HG03139 (cell line): Measurements from ENCODE around the gene IL24.

Experiments
- ATAC-seq: cut with Tn5 transposase; IDR thresholded peaks from one replicate; pipeline ENCODE4 v1.9.1; 2021; ENCODE audit not compliant: unreplicated experiment

The IL24 gene

DNA sequence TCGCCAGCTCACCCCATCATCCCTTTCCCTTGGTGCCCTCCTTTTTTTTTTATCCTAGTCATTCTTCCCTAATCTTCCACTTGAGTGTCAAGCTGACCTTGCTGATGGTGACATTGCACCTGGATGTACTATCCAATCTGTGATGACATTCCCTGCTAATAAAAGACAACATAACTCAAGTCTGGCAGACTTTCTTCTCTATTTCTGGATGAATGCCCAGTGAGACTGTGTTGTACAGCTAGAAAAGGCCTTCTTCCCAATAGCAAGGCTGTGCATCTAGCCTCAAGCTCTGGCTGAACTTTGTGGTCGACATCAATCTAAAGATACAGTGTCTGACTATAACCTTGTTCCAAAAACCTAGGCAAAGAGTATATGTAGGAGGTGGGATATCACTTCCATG lies 6.4 kb downstream of the IL24 start:
- ATAC-seq, result no peak

DNA sequence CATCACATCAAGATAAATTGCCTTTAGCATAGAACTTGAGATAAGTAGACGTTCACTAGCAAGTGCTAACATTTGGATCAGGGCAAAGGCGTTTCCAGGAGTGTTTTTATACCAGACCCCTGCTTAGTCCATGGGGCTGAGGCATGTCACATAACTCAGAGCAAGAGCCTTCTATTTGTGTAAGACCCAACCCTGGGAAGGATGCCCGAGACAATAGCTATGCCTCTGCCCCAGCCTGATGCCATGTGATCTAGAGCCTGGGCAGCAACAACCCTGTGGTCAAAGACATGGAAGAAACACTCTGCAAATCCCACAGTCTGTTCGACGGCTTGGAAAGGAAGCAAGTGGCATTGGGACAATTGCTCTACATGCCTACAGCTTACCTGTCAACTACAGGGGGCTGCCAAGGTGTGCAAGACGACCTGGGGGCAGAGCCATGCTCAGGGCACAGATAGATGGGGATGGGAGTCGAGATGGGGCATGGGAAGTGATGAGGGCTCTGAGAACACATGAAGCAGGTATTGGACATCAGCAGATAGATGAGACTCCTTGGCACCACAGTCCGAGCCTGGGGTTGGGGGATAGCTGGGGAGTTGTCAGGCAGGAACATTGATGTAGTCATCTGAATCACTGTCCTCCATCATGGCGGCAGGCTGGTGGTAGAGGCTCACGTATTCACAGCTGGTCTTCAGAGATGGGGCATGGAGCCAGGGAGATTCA lies 7.3 kb downstream of the IL24 start:
- ATAC-seq, result no peak

DNA sequence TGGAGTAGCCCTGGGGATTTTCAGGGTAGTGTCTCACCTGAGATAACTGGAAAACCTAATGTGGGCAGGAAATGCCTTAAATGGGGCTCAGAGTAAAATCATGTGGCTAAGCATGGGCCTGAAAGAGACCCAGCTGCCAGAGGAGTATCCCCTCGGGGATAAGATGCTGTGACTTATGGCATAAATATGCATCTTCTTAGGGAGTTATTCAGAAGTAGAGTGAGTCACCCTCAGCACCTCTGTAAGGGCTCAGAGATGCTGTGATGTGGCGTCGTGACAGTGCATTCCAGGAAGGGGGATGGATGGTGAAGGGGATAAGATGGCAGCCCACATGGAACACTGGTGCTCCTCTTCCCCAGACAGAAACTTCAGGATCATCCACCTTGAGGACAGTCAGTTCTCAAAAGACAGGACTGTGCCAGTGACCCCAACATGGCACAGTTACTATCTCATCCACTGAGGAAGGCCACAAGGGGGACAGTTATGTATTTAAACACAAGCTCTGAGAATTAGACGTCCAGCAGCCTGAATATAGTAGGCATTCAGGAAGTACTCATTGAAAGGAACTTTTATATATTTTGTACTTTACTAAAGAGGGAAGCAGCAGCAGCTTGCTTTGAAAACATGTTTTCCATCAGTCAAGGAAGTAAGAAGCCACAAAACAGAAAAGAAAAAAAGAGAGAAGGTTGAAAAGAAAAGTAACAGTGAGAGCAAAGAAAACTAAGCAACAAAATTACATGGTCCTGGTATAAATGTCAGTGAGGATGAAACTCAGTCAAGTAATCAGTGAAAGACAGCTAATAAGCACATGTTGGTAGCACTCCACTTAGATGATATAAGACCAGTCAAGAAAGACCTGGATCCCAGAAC lies 8.3 kb downstream of the IL24 start:
- no peak for ATAC-seq

DNA sequence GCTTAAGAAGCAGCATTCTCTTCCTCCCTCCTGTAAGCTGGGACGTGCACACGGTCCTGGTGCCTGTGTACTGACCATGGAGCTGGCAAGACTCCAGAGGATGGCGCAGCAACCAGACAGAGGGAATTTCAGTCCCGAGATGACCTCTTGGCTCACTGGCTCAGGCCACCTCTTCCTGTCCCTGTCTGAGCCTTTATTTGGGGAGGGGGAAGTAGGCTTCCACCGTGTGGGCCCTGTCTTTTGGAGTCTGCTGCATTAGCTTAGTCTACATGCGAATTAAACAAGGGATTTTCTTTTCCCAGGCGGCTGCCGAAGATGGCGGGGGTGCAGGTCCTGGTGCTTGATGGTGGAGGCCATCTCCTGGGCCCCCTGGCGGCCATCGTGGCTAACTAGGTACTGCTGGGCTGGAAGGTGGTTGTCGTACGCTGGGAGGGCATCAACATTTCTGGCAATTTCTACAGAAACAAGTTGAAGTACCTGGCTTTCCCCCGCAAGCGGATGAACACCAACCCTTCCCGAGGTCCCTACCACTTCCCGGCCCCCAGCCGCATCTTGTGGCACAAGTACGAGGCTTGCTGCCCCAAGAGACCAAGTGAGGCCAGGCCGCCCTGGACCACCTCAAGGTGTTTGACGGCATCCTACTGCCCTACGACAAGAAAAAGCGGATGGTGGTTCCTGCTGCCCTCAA lies 10.2 kb downstream of the IL24 start:
- no peak for ATAC-seq

DNA sequence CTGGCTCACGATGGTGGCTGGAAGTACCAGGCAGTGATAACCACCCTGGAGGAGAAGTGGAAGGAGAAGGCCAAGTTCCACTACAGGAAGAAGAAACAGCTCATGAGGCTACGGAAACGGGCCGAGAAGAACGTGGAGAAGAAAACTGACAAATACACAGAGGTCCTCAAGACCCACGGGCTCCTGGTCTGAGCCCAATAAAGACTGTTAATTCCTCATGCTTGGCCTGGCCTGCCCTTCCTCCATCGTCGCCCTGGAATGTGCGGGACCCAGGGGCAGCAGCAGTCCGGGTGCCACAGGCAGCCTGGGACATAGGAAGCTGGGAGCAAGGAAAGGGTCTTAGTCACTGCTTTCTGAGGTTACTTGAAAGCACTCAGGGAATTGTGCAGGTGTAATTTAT lies 10.8 kb downstream of the IL24 start:
- no peak for ATAC-seq

DNA sequence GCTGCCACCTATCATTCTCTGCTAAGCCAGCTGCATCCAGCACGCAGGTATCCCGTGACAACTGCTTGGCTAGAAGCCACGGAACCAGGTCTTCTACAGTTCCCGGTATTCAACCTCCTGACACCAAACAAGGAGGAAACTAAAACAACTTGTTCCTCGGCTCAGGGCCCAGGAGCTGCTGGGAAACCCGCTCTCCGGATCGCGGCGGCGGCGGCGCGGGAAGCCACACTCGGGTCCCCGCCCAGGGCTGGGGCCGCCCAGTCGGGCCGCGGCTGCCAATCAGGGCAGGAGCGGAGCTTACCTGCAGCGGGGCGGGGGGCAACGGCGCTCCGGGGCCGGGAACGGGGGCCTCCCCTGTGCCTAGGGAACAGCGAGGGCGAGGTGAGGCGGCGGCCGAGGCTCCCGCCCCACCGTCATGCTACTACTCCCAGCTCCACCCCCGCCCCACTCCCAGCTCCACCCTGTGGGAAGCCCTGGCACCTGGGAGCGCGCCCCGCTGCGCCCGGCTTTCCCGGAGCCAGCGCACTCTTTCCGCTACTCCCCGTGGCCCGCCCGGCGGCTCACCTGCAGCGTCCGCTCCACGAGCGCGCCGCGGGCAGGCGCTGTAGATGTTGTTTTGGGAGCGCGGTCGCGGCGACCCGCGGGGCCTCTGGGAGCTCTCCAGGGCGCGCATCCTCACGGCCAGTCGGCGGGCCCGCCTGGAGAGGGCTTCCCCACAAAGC lies 12.1 kb downstream of the IL24 start:
- ATAC-seq, result no peak

DNA sequence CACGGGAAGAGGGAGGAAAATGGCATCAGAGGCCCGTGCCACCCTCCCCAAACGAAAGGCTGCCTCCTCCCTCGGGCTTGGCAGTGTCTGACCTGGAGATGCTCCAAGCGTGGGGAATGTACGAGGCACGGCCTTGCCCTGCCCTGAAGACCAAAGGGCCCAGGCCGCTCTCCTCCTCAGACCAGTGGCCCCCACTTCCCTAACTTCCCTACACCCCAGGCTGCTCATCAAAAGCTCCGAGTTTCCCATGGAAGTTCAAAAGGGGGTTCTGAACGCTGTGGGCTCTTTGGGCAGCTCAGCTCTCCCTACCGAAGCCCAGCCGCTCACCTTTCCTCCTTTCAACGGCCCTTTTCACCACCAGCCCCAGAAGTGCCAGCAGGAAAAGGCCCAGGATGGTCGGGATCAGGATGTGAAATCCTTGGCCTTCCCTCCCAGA lies 12.7 kb downstream of the IL24 start:
- no peak for ATAC-seq

DNA sequence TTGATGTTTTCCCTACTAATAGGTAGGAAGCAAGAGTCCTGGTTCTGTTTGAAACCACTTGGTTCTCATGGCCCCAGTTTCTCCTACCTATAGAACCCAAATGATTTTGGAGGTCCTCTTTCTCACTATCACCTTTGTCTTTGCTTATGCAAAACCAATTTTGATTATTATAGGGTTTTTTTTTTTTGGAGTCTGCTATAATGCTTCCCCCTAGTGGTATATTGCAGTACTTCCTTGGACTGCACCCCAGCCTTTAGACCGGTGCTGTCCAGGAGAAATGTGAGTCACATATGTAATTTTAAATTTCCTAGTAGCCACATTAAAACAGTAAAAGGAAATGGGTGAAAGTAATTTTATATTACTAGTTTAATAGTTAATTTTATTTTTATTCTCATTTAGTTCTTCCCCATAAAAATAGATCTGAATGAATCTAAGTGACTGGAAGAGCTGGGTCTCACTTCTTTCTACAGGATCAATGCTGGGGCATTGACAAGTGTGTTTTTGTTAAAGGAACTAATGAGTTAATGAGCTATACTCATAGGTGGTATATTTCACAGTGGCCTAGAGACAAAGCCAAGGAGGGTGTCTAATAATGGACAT lies 13.9 kb downstream of the IL24 start:
- no peak for ATAC-seq

DNA sequence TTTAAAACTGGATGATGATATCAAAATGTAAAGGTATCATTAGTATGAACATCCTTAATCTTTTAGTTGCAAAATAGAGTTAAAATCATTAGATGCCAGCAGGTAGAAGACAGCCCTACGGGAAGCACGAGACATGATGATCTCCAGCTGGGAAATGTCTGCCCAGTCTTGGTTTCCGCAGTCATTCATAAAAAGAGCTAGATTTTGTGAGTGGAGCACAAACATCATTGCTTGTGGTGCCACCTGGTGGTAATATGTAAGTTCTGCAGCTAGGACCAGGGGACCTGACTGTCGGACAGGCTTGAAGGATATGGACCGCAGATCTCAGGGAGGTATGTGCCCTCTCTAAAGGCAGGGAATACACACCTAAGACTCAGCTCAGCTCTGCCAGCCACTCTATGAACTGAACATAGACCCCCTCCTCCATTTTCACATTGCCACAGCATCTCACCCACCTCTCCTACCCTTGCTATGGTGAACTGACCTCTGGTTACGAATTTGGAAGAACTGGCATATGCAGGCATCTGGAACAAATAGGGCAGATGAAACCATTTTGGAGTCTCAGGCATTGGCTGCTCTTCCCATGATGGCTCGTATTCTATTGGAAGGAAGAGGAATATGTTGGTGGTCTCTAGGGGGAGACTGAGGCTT lies 15.3 kb downstream of the IL24 start:
- no peak for ATAC-seq

DNA sequence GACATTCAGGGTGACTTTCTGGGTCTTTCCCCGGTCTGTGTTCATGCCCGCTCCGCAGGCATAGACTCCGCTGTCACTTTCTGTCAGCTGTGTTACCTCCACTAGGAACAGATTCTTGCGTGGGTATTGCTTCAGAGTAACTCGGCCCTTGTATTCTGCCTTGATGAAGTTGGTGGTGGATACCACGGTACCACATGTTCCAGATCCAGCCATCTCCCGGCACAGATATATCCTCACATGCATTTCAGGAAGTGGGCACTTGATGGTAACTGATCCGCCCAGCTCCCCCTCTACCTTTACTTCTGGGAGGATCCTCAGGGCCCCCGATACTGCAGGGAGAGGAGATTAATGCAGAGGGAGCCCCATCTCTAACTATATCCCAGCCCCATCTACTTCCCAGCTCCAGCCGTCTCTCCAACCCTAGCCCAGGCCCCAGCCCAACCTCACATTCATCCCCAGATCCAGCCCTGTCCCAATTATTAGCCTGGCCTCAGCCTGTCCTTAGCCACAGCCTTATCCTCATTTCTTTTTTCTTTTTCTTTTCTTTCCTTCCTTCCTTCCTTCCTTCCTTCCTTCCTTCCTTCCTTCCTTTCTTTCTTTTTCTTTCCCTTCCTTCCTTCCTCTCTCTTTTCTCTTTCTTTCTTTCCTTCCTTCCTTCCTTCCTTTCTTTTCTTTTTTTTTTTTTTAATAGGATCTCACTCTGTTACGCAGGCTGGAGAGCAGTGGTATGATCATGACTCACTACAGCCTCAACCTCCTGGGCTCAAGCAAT lies 16.7 kb downstream of the IL24 start:
- no peak for ATAC-seq

DNA sequence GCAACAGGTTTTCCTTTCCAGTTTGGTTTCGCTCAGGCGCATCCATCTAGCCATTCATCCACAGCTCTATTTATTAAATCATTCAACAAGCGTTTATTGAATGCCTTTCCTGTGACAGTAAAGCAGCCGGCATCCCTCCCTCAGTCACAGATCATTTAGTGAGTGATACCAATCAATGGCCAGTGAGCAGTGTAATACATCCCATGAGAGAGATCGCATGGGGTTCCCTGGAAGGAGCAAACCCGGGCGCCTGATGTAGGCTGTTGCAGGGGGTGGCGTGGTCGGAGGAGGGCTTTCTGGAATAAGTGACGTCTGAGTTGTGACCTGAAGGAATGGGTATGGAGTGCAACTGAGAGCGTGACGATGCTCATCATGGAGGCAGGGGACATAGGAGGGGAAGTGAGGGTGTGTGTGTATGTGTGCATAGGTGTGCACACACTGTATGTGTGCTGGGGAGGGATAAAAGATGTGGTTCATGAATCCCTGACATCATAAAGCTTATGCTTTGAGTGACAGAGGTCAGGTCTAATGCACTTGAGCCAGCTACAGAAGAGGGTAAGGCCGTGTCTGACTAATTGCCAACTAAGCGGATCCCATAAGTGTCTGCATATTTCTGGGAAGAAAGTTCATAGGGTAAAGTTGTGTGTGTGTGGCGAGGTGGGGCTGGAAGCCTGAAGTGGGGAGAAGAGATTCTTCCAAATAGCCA lies 17.9 kb downstream of the IL24 start:
- ATAC-seq, result no peak

DNA sequence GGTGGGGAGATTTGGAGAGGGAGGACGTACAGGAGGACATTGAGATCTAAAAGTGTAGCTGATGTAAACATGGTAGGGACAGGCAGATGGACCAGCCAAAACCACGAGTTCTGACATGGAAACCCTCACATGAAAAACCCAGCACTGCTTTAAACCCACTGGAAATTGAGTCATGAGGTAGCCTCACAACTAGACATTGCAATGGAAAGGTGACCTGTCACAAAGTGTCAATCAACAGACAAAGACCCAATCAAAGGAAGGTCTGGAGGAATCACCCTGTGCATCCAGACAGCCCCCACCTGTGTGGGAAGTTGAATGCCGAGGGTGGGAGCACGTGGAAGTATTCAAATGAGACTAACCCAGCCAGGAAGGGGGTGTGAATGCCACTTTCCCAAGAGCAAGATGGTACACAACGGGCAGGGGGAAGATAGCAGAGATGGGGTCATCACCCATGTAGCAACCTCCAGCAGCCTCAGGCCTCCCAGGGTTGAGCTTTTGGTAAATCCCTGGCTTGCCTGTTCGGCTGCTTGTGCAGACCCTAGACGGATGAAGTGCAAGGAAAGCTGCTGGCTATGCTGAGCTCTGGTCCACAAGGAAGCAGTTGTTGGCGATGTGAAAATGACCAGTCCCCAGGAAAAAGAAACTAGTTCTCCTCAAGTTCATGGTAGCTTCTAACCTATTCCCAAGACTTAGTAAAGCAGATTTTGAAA lies 18.9 kb downstream of the IL24 start:
- ATAC-seq, result no peak

DNA sequence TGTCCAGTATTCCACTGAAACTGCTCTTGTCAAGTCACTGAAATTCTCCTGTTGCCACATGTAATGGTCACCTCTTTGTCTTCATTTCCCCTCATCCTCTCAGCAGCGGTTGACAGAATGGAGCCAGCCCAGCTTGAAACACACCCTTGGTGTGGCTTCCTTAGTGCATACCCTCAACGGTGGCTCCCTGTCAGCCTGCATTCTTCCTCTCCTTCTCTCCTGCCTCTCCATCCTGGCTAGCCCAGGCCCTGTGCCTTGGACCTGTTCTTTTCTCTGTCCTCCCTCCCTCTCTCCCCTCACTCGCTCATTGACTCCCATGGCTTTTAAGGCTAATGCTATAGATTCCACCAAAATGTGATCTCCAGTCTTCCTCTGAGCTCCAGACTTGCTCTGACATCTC lies 20.8 kb downstream of the IL24 start:
- no peak for ATAC-seq

DNA sequence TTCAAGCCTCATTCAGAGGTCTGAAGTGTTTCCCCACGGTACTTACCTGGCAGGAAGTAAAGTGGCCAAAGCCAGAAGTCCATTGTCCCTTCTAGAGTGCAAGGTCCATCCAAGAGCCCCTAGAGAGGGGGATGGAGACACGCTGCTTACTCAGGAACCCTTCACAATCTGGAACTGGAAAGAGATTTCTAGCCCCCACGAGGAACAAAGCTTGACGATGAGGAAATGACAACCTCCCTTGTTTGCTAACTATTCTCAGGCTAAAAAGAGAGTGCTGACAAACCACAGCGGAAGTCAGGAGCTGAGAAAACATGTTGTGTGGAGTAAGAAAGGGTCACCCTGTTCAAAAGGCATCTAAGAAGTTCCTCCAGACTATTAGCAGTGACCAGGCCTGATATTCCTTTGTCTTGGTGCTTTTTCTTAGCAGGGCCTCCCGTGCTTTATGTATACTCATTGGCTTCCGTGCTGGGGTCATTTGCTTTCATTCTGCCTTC lies 24.6 kb downstream of the IL24 start, which contains the start of gene FCMR:
FCMR (minus strand) TSS at position 170 of the 494 bp plus-strand sequence; CDS start at position 83, 87 bp downstream.
- ATAC-seq, result no peak

DNA sequence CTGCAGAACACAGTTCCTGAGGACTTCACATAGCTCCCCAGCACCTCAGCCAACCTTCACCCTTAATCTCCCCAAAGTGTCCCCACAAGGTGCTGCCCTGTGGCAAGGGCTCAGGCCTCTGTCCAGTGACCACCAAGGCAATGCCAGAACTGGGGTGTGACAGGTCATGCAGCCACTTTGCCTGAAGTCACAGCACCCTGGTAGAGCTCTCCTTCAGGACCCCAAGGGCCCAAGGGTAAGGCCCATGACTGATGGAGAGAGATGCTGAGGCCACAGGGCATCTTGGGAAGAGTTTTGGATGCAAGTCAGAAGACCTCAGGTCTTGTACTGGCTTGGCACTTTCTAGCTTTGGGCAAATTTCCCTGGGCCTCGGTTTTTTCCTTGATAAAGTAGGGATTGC lies 25.3 kb downstream of the IL24 start:
- ATAC-seq, result no peak

DNA sequence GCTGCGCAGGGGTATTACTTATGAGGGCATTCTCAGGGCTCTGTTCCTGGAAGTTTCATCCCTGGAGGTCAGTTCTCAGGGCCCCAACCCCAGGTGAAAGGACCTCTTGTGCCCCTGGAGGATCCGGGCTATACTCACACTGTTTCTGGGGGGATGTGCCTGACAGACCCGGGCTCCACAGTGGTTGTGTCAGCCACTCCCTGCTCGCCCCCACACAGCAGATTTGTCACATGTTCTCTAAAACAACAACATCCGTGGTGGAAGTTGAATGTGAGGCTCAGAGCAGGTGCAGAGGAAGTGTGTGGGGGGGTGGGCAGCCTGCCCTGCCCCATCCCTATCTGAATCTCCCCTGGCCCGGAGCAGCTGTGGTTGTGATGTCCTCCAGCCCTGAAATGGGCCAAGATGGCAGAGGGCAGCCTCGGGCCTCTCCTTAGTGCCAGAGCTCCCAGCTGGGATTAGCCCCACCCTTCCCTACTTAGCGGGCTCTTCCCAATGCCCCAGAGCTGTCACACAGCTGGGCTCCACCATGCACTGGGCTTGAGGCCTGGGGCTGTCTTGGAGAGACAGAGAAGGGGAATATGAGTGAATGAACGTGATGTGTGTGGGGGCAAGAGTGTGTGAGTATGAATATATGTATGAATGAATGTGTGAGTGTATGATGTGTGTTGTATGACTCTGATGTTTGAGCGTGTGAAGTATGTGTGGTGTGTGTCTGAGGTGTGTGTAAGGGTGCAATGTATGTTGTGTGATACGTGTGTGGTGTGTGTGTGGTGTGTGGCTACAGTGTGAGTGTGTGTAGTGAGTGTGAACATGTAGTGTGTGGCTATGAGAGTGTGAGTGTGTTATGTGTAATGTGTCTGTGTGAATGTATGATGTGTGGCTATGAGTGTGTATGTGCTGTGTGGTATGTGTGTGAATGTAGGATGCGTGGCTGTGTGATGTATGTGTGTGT lies 26.0 kb downstream of the IL24 start:
- ATAC-seq, result peak; percentile 46
